ENCODE measurements around the gene SOST.

Gene SOST

DNA sequence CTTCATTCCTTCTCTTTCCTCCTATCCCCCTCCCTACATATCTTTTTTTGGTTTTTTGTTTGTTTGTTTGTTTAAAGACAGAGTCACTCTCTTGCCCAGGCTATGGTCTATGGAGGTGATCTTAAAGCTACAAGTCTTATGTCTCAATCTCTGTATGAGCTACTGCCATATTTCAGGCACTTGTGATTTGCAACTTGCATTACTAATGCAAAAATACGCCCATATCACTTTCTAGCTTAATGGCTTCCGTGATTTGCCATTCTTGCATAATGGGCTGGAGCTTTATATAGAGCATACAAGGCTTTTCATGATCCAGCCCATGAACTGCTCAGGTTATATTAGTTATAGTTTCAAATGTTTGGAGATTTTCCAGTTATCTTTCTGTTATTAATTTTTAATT lies 29.1 kb upstream of the SOST start:
- TF ChIP-seq, protein P1, sequence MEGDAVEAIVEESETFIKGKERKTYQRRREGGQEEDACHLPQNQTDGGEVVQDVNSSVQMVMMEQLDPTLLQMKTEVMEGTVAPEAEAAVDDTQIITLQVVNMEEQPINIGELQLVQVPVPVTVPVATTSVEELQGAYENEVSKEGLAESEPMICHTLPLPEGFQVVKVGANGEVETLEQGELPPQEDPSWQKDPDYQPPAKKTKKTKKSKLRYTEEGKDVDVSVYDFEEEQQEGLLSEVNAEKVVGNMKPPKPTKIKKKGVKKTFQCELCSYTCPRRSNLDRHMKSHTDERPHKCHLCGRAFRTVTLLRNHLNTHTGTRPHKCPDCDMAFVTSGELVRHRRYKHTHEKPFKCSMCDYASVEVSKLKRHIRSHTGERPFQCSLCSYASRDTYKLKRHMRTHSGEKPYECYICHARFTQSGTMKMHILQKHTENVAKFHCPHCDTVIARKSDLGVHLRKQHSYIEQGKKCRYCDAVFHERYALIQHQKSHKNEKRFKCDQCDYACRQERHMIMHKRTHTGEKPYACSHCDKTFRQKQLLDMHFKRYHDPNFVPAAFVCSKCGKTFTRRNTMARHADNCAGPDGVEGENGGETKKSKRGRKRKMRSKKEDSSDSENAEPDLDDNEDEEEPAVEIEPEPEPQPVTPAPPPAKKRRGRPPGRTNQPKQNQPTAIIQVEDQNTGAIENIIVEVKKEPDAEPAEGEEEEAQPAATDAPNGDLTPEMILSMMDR (conservative IDR thresholded peaks at IDR 0.05; ENCODE audit: low read depth, low read length), result no peak
- H3K4me2 ChIP-seq, result no peak overlapping the region
- H3K27me3 ChIP-seq (ENCODE audit: insufficient read depth, low read depth), result 0 out of 2 replicates have a peak, but pooled peaks cover 8% of the 10 kb centered on the region
- H3K9ac ChIP-seq, result no peak overlapping the region
- H4K20me1 ChIP-seq (ENCODE audit: insufficient read depth), result no peaks in the 10 kb centered on the region
- no peaks in the 10 kb centered on the region for H3K36me3 ChIP-seq (ENCODE audit: insufficient read depth)
- no peak overlapping the region for H2AFZ ChIP-seq (ENCODE audit: low read depth)
- no peaks in the 10 kb centered on the region for H3K79me2 ChIP-seq (ENCODE audit: insufficient read depth, low read depth)
- no peaks in the 10 kb centered on the region for H3K4me1 ChIP-seq (ENCODE audit: low read depth, poor library complexity, severe bottlenecking)
- H3K27ac ChIP-seq, result no peak overlapping the region
- no peak overlapping the region for H3K4me3 ChIP-seq (IDR thresholded peaks at IDR 0.05; ENCODE audit: insufficient read depth, low read depth, low read length)

DNA sequence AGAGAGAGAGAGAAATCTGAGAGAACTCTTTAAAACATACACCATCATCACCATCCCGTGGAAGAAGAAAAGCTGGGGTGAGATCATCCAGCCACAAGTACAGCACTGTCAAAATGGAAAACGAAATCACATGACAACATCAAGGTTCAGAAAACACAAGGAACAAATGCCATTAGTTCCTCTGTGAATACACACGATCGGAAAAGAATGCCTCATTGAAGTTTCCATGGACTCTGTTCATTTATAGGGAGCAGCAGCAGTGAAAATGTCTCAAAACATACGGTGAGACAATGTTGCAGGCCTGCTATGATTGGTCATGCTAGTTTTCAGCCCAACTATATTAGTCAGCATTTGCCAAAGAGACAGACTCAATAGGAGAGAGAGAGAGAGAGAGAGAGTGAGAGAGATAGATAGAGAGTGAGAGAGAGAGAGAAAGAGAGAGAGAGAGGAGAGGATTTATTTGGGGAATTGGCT lies 26.1 kb upstream of the SOST start:
- peaks cover under 1% of the 10 kb centered on the region for H3K4me1 ChIP-seq (ENCODE audit: low read depth, poor library complexity, severe bottlenecking)
- H3K4me2 ChIP-seq, result no peak overlapping the region
- TF ChIP-seq, protein P1 (conservative IDR thresholded peaks at IDR 0.05; ENCODE audit: low read depth, low read length), result no peak
- H3K9ac ChIP-seq, result no peak overlapping the region
- H4K20me1 ChIP-seq (ENCODE audit: insufficient read depth), result no peaks in the 10 kb centered on the region
- H3K79me2 ChIP-seq (ENCODE audit: insufficient read depth, low read depth), result no peaks in the 10 kb centered on the region
- no peaks in the 10 kb centered on the region for H3K36me3 ChIP-seq (ENCODE audit: insufficient read depth)
- no peak overlapping the region for H3K27ac ChIP-seq
- H3K4me3 ChIP-seq (IDR thresholded peaks at IDR 0.05; ENCODE audit: insufficient read depth, low read depth, low read length), result no peak overlapping the region
- no peak overlapping the region for H2AFZ ChIP-seq (ENCODE audit: low read depth)
- H3K27me3 ChIP-seq (ENCODE audit: insufficient read depth, low read depth), result peaks cover 33% of the 10 kb centered on the region

DNA sequence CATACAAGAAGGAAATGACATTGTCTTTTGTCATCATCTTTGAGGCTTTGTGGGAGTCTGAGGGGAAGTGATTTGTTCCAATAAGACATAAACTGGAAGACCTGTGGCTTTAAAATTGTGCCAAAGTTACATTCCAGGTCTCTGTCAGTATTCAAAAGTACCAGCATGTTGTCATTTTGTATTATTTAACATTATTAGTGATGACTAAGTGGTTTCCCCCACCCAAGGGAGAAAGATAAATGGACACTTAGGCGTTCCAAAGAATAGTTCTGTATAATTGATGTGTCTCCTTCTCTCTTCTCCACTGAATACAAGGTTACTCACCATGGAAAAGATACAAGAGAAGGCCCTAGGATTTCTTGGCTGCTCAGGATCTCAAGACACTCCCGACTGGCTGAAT lies 25.5 kb upstream of the SOST start:
- H4K20me1 ChIP-seq (ENCODE audit: insufficient read depth), result no peaks in the 10 kb centered on the region
- no peak overlapping the region for H3K4me3 ChIP-seq (IDR thresholded peaks at IDR 0.05; ENCODE audit: insufficient read depth, low read depth, low read length)
- peaks cover 4% of the 10 kb centered on the region for H3K4me1 ChIP-seq (ENCODE audit: low read depth, poor library complexity, severe bottlenecking)
- TF ChIP-seq, protein P1 (conservative IDR thresholded peaks at IDR 0.05; ENCODE audit: low read depth, low read length), result no peak
- no peak overlapping the region for H3K27ac ChIP-seq
- no peak overlapping the region for H2AFZ ChIP-seq (ENCODE audit: low read depth)
- no peaks in the 10 kb centered on the region for H3K36me3 ChIP-seq (ENCODE audit: insufficient read depth)
- no peaks in the 10 kb centered on the region for H3K79me2 ChIP-seq (ENCODE audit: insufficient read depth, low read depth)
- H3K27me3 ChIP-seq (ENCODE audit: insufficient read depth, low read depth), result peaks cover 37% of the 10 kb centered on the region
- no peak overlapping the region for H3K9ac ChIP-seq
- no peak overlapping the region for H3K4me2 ChIP-seq

DNA sequence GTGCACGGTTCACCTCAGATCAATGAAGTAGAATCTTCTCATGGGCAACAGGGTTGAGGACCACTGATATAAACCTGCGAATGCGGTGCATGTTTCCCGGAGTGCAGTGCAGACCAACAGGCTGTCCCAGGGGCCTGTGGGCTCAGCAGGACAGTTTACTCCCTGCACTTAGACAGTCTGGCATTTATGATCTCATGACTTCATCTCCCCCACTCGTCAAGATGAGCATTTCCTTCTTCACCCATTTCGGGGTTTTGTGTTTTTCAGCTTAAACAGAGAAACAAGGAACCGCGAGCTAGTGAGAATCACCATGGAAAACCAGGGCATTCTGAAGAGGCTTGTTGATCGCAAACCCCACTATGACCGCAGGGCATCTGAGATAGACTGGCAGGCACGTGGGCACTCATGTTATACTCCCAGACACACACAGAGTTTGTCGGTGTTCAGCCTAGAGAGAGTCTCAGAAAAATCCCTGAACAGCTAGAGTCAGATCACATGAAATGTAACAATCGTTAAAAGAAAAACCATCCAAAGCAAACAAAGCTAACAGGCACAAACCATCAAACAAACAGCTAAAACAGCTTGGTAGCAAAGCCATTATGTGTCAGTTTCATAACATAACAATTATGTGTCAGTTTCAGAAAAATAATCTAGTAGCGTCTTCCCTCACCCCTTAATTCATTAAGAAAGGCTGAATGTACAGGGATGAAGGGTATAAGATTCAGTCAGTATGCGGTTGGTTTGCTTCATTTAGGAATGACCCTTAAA lies 24.5 kb upstream of the SOST start:
- H3K9ac ChIP-seq, result no peak overlapping the region
- peaks cover 37% of the 10 kb centered on the region for H3K27me3 ChIP-seq (ENCODE audit: insufficient read depth, low read depth)
- no peak overlapping the region for H3K27ac ChIP-seq
- H3K79me2 ChIP-seq (ENCODE audit: insufficient read depth, low read depth), result no peaks in the 10 kb centered on the region
- H3K4me3 ChIP-seq (IDR thresholded peaks at IDR 0.05; ENCODE audit: insufficient read depth, low read depth, low read length), result no peak overlapping the region
- peaks cover 4% of the 10 kb centered on the region for H3K4me1 ChIP-seq (ENCODE audit: low read depth, poor library complexity, severe bottlenecking)
- no peak overlapping the region for H3K4me2 ChIP-seq
- no peaks in the 10 kb centered on the region for H4K20me1 ChIP-seq (ENCODE audit: insufficient read depth)
- no peaks in the 10 kb centered on the region for H3K36me3 ChIP-seq (ENCODE audit: insufficient read depth)
- H2AFZ ChIP-seq (ENCODE audit: low read depth), result no peak overlapping the region
- TF ChIP-seq, protein P1 (conservative IDR thresholded peaks at IDR 0.05; ENCODE audit: low read depth, low read length), result no peak

Measured in KMS-11 (cell line).